Psoas muscle (tissue), 8 donors: Measurements from ENCODE around the gene TENM4. TPM values are rescaled to one million over a fixed set of nuclear protein-coding genes. Genes with fewer than 3 reads are reported as not detected.

Source experiments
- ATAC-seq, 4 donors: fragments of 200-7000 bp; cut with Tn5 transposase; one replicate each; pipeline ENCODE4 v1.9.1; 2020; ENCODE audit warnings: moderate library complexity in 3 of 4, mild to moderate bottlenecking in 2 of 4
- DNase-seq, 2 donors: peaks; one replicate each; pipeline ENCODE4 v3.0.0-alpha.2; 2020
- H3K27ac ChIP-seq: fragments of 200-600 bp; one replicate; pipeline ENCODE4 v1.8.0; 2022
- H3K27me3 ChIP-seq, 3 donors: fragments of 200-600 bp in 1 of 3; one replicate each; pipeline versions ENCODE4 v1.6.1 to v1.8.0; 2013 to 2022; ENCODE audit warnings: low read length in 2 of 3, mild to moderate bottlenecking in 2 of 3, moderate library complexity in 1 of 3; ENCODE audit not compliant: insufficient read depth in 3 of 3
- H3K36me3 ChIP-seq, 2 donors: fragments of 200-600 bp in 1 of 2; one replicate each; pipeline versions ENCODE4 v1.6.1 to v1.8.0; 2013 to 2022; ENCODE audit warnings: low read depth in 1 of 2, mild to moderate bottlenecking in 1 of 2, moderate library complexity in 1 of 2; ENCODE audit not compliant: insufficient read depth in 1 of 2
- H3K4me1 ChIP-seq: fragments of 200-600 bp; one replicate; pipeline ENCODE4 v1.8.0; 2022
- H3K4me3 ChIP-seq: fragments of 200-600 bp; one replicate; pipeline ENCODE4 v1.8.0; 2022; ENCODE audit warnings: mild to moderate bottlenecking
- H3K9me3 ChIP-seq: fragments of 200-600 bp; one replicate; pipeline ENCODE4 v1.8.0; 2022
- CTCF ChIP-seq: fragments of 200-600 bp; IDR thresholded peaks from one replicate; pipeline ENCODE4 v1.8.0; 2022; ENCODE audit warnings: antibody characterized with exemption
- WGBS, 3 donors: extraction: QIAGEN DNeasy Blood & Tissue Kit; methylation state at CpG; one replicate each; pipeline versions ENCODE4 v1.1.6 to v1.1.7; 2013; 5-methylcytosine and 5-hydroxymethylcytosine counted together
- intact Hi-C, 2 donors: fragments of 100-400 bp; cut with DNase I; formaldehyde crosslinking; loops; one replicate each; pipeline versions ENCODE4 v1.11.0 to v1.14.2; 2022
- polyA plus RNA-seq, 3 donors: library from polyadenylated mRNA; stranded (reverse); fragments of 200-250 nt; gene quantifications; one replicate each; pipeline ENCODE4 v1.2.3, GENCODE V29; 2013
- total RNA-seq, 4 donors: library from RNA; stranded (reverse); fragmentation: NEBNext Ultra II Directional in 2 of 4; extraction: Animal tissue kit (Norgen Biotek cat#: 25700) in 2 of 4; gene quantifications; one replicate each; pipeline versions ENCODE4 v1.2.1 to v1.2.4, GENCODE V29; 2021 to 2023
- donor health status: healthy with polysubstance abuse.
- donor health status: DM: no; HTN: no; CAD: no; lungs with moderate emphysema.
- donor health status: Bipolar disorder and iron deficiency.
- donor health status: healthy.
- donor health status: DM: yes; HTN: yes; CAD: no.
- donor health status: DM: no; HTN: no; CAD: no.
- donor health status: DM: no; HTN: no; CAD: no.
- donor health status: DM: yes; HTN: yes; CAD: no.

Gene TENM4
- total and polyA plus RNA-seq, 7 donors = 0.05 to 1.7 (median 0.48) TPM

- Histone ChIP-seq H3K4me1 (no peaks in the 10 kb centered on the region), H3K9me3 (no peaks in the 10 kb centered on the region), H3K4me3 (no peak overlapping the region), H3K27ac (no peak overlapping the region), H3K36me3 (no peaks in the 10 kb centered on the region), H3K27me3 (no peaks in the 10 kb centered on the region)
- WGBS, 3 donors = 80 to 85% (median 84%) methylated on average over 7 of the region's 7 CpGs
- no peak for TF ChIP-seq CTCF
- DNase-seq (no peak), ATAC-seq (no peak)
- intact Hi-C loops = no loop called here
Measured at GRCh38 chr11:78809931-78810541, 630.8 kb downstream of the TENM4 start.

GRCh38 chr11:78808923-78809322, 631.9 kb downstream of the TENM4 start:
- Histone ChIP-seq H3K4me1 (no peaks in the 10 kb centered on the region), H3K36me3 (no peaks in the 10 kb centered on the region), H3K27ac (no peak overlapping the region), H3K27me3 (no peaks in the 10 kb centered on the region), H3K4me3 (no peak overlapping the region), H3K9me3 (no peaks in the 10 kb centered on the region)
- TF ChIP-seq CTCF = no peak
- 56 to 66% (median 64%) methylated on average over 4 of the region's 4 CpGs for WGBS, 3 donors
- ATAC-seq (no peak), DNase-seq (no peak)
- intact Hi-C loops = no loop called here

GRCh38 chr11:78807351-78807750, 633.5 kb downstream of the TENM4 start:
- Histone ChIP-seq H3K36me3 (no peaks in the 10 kb centered on the region), H3K4me3 (no peak overlapping the region), H3K27me3 (no peaks in the 10 kb centered on the region), H3K9me3 (no peaks in the 10 kb centered on the region), H3K4me1 (no peaks in the 10 kb centered on the region), H3K27ac (no peak overlapping the region)
- DNase-seq (no peak), ATAC-seq (no peak)
- TF ChIP-seq CTCF = no peak
- intact Hi-C loops = no loop called here
- 88 to 96% (median 96%) methylated on average over 2 of the region's 2 CpGs for WGBS, 3 donors

GRCh38 chr11:78806214-78807004, 634.4 kb downstream of the TENM4 start:
- Histone ChIP-seq H3K36me3 (no peaks in the 10 kb centered on the region), H3K4me1 (no peaks in the 10 kb centered on the region), H3K27ac (no peak overlapping the region), H3K9me3 (no peaks in the 10 kb centered on the region), H3K27me3 (no peaks in the 10 kb centered on the region), H3K4me3 (no peak overlapping the region)
- WGBS, 3 donors = 41 to 42% (median 42%) methylated on average over 2 of the region's 2 CpGs
- no peak for ATAC-seq
- intact Hi-C loops = no loop called here
- peak in 1 of 2 donors; percentile 41 for DNase-seq
- TF ChIP-seq CTCF = no peak
